ENCODE results near the gene SPAG16.

Gene SPAG16

DNA sequence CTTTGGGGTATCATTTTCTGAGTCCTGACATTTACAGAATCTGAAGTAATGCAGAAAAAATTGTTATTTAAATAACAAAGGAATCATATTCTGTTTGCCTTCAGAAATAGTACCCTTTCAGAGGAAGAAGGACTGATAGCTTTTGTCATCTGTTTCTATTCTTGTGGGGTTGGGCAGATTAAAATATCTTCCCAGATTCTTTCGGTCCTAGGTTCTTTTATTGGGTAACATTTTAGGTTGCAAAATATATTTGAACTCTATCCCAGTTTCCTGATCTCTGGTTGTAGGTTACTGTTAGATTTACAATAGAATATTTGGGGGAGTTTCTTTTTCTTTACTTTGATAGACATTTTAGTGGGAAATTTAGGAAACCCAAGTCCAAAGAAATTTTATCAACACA lies 550.5 kb downstream of the SPAG16 start:
- Histone ChIP-seq H3K4me1 (ENCODE audit: insufficient read depth, low read length) (no peaks in the 10 kb centered on the region), H3K9ac (ENCODE audit: low read depth, low read length) (no peak overlapping the region), H3K9me3 (ENCODE audit: insufficient read depth, low read depth, low read length) (no peaks in the 10 kb centered on the region), H3K27me3 (ENCODE audit: insufficient read depth, low read length) (no peaks in the 10 kb centered on the region), H3K4me3 (ENCODE audit: low read length) (no peak overlapping the region), H3K27ac (ENCODE audit: low read depth, low read length) (no peak overlapping the region), H3K36me3 (ENCODE audit: insufficient read depth, low read length) (no peaks in the 10 kb centered on the region)
- 100% methylated on average over 1 of the region's 1 CpG for WGBS

DNA sequence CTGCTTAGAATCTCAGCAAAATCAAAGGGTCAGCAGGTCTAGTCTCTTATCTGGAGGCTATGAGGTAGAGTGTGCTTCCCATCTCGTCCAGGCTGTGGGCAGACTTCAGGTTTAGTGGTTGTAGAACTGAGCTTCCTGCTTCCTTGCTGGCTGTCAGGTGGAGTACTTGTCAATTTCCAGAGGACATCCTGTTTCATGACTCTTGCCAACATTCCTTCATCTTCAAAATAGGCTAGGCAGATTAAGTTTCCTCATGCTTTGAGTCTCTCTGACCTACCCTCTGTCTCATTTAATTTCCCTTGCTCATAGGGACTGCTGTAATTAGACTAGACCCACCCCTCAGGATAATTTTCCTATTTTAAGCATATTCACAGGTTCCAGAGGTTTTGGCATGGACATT lies 562.6 kb downstream of the SPAG16 start:
- H3K36me3 ChIP-seq (ENCODE audit: insufficient read depth, low read length) = no peaks in the 10 kb centered on the region
- H3K4me1 ChIP-seq (ENCODE audit: insufficient read depth, low read length) = no peaks in the 10 kb centered on the region
- H3K27ac ChIP-seq (ENCODE audit: low read depth, low read length) = no peak overlapping the region
- H3K27me3 ChIP-seq (ENCODE audit: insufficient read depth, low read length) = no peaks in the 10 kb centered on the region
- no peak overlapping the region for H3K4me3 ChIP-seq (ENCODE audit: low read length)
- WGBS = 90% methylated on average over 1 of the region's 1 CpG
- no peaks in the 10 kb centered on the region for H3K9me3 ChIP-seq (ENCODE audit: insufficient read depth, low read depth, low read length)
- no peak overlapping the region for H3K9ac ChIP-seq (ENCODE audit: low read depth, low read length)

DNA sequence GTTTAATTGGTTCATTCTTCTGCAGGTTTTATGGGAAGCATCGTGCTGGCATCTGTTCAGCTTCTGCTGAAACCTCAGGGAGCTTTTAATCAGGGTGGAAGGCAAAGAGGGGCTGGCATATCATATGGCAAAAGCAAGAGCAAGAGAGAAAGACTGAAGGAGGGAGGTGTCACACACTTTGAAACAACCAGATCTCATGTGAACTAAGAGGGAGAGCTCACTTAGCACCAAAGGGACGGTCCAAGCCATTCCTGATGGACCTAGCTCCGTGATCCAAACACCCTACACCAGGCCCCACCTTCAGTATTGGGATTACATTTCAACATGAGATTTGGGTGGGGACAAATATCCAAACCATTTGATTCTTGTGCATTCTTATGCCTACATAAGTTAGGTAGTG lies 563.1 kb downstream of the SPAG16 start:
- Histone ChIP-seq H3K9me3 (ENCODE audit: insufficient read depth, low read depth, low read length) (no peaks in the 10 kb centered on the region), H3K9ac (ENCODE audit: low read depth, low read length) (no peak overlapping the region), H3K27me3 (ENCODE audit: insufficient read depth, low read length) (no peaks in the 10 kb centered on the region), H3K4me3 (ENCODE audit: low read length) (no peak overlapping the region), H3K27ac (ENCODE audit: low read depth, low read length) (no peak overlapping the region), H3K36me3 (ENCODE audit: insufficient read depth, low read length) (no peaks in the 10 kb centered on the region), H3K4me1 (ENCODE audit: insufficient read depth, low read length) (no peaks in the 10 kb centered on the region)
- WGBS = 95% methylated on average over 3 of the region's 3 CpGs

DNA sequence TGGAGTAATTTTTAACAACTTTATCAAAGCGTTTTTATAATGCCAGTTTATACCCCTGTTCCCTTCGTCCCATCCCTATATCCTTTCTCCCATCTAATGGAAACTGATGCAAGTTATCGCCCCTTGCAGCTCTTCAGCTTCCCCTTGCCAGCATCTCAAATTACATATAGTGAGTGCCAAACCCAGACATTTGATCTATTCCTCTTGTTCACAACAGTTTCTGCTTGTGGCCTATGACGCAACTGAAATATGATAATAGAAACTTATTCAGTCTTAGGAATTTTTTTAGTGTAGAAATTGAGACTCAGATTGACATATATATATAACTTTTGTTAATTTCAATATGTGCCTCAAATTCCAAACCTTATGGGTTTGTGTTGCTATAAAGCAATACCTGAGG lies 564.4 kb downstream of the SPAG16 start:
- Histone ChIP-seq H3K27me3 (ENCODE audit: insufficient read depth, low read length) (no peaks in the 10 kb centered on the region), H3K9me3 (ENCODE audit: insufficient read depth, low read depth, low read length) (no peaks in the 10 kb centered on the region), H3K4me1 (ENCODE audit: insufficient read depth, low read length) (no peaks in the 10 kb centered on the region), H3K4me3 (ENCODE audit: low read length) (no peak overlapping the region), H3K36me3 (ENCODE audit: insufficient read depth, low read length) (no peaks in the 10 kb centered on the region), H3K9ac (ENCODE audit: low read depth, low read length) (no peak overlapping the region), H3K27ac (ENCODE audit: low read depth, low read length) (no peak overlapping the region)
- WGBS = 62% methylated on average over 3 of the region's 4 CpGs

DNA sequence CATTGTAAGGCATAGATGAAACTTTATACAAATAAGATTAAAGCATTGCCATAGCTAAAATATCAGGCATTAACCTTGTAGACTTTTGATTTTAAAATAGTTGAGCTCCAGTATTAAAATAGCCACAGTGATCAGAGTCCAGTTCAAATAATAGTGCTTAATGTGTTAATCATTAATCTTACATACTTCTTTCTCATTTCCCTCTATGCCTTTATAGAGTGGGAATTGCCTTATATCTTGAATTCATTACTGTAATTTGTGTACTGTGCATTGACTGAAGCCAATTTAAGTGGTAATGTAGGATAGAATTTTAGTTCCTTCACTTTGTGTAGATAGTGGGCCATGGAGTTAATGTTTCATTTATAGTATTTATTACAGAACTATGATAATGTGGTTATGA lies 577.4 kb downstream of the SPAG16 start:
- Histone ChIP-seq H3K4me1 (ENCODE audit: insufficient read depth, low read length) (no peaks in the 10 kb centered on the region), H3K9me3 (ENCODE audit: insufficient read depth, low read depth, low read length) (peaks cover 4% of the 10 kb centered on the region; the same call in 1 of the 2 replicates), H3K27me3 (ENCODE audit: insufficient read depth, low read length) (no peaks in the 10 kb centered on the region), H3K4me3 (ENCODE audit: low read length) (no peak overlapping the region), H3K9ac (ENCODE audit: low read depth, low read length) (no peak overlapping the region), H3K27ac (ENCODE audit: low read depth, low read length) (no peak overlapping the region), H3K36me3 (ENCODE audit: insufficient read depth, low read length) (no peaks in the 10 kb centered on the region)

DNA sequence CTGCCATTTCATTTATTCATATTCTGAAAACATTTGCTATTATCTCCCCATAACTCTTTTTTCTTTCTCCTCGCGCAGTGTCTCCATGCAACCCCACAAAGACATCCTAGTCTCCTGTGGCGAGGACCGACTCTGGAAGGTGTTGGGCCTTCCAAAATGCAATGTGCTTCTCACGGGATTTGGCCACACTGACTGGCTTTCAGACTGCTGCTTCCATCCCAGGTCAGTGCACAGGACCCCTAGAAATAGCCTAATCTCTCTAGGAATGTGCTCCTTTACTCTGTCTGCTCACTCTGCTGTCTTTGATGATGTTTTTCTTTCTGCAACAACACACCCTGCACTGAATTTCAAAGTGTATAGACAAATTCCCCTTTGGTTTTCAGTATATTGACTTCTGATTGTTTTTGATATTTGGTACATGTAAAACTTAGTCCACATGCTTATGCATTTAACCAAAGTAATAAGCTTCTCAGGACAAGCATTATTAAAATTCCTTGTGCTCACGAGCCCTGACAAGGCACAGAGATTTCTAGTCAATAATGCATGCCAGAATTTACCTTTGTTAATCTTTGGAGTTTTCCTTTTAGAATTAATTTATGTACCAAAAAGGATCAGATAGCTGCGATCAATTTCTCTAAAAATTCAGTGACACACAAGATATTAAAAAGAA lies 578.3 kb downstream of the SPAG16 start:
- Histone ChIP-seq H3K4me3 (ENCODE audit: low read length) (no peak overlapping the region), H3K36me3 (ENCODE audit: insufficient read depth, low read length) (no peaks in the 10 kb centered on the region), H3K27ac (ENCODE audit: low read depth, low read length) (no peak overlapping the region), H3K9ac (ENCODE audit: low read depth, low read length) (no peak overlapping the region), H3K9me3 (ENCODE audit: insufficient read depth, low read depth, low read length) (peaks cover 4% of the 10 kb centered on the region; the same call in 1 of the 2 replicates), H3K4me1 (ENCODE audit: insufficient read depth, low read length) (no peaks in the 10 kb centered on the region), H3K27me3 (ENCODE audit: insufficient read depth, low read length) (no peaks in the 10 kb centered on the region)
- 94% methylated on average over 7 of the region's 7 CpGs for WGBS

DNA sequence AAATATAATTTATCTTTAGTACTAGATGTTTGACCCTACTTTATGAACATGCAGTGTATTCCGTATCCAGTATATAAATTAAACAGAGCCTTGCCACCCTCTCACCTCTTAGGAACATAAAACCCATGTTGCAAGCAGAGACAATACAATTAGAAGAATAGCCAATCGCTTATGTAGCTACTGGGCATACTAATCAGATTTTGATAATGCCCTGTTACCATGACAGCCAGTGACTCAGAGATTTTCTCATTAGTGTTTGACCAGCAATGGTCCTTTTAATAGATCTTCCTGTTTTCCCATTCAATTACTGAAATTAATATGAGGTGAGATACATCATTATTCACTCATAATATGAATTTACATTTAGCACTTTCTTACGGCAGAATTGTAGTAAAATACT lies 579.3 kb downstream of the SPAG16 start:
- no peak overlapping the region for H3K27ac ChIP-seq (ENCODE audit: low read depth, low read length)
- no peaks in the 10 kb centered on the region for H3K36me3 ChIP-seq (ENCODE audit: insufficient read depth, low read length)
- no peak overlapping the region for H3K9ac ChIP-seq (ENCODE audit: low read depth, low read length)
- H3K27me3 ChIP-seq (ENCODE audit: insufficient read depth, low read length) = no peaks in the 10 kb centered on the region
- H3K4me3 ChIP-seq (ENCODE audit: low read length) = no peak overlapping the region
- WGBS = over 99% methylated on average over 2 of the region's 3 CpGs
- peaks cover 4% of the 10 kb centered on the region; the same call in 1 of the 2 replicates for H3K9me3 ChIP-seq (ENCODE audit: insufficient read depth, low read depth, low read length)
- H3K4me1 ChIP-seq (ENCODE audit: insufficient read depth, low read length) = no peaks in the 10 kb centered on the region

DNA sequence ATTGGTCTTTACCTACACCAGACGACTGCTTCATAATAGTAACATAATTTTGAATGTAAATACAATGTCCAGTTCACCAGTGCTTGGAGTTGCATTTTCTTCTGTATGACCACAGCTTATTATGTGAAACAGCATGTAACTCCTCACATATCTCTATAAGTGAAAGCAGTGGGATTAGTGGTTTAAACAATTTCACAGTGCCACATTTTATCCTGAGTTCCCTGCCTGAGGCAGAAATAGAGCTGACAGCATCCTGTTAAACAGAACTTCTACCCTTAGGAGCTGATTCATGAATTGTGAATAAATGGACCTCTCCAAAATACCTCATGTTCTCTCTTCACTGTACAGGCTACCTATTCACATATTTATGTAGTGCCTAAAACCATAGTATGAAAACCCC lies 584.3 kb downstream of the SPAG16 start:
- Histone ChIP-seq H3K36me3 (ENCODE audit: insufficient read depth, low read length) (no peaks in the 10 kb centered on the region), H3K27ac (ENCODE audit: low read depth, low read length) (no peak overlapping the region), H3K9me3 (ENCODE audit: insufficient read depth, low read depth, low read length) (peaks cover 4% of the 10 kb centered on the region; the same call in 1 of the 2 replicates), H3K27me3 (ENCODE audit: insufficient read depth, low read length) (no peaks in the 10 kb centered on the region), H3K4me3 (ENCODE audit: low read length) (no peak overlapping the region), H3K4me1 (ENCODE audit: insufficient read depth, low read length) (no peaks in the 10 kb centered on the region), H3K9ac (ENCODE audit: low read depth, low read length) (no peak overlapping the region)
- no CpG with 5 or more reads among the region's 1 CpG for WGBS

DNA sequence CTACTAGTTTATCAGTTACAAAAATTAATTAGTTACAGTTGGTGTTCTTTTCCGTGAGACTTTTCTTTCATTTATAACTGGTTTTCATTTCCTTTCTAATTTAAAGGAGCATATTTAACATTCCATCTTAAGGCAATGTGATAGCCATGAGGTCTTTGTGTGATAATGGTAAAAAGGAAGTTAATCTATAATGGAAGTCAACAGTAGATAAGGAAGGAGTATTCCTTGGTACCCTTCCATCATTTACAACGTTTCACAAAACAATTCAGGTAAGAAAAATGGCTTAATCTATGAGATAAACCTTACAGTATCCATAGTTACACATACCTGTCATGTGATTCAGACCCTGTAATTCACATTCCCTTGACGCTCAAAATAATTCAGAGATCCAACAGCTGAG lies 601.2 kb downstream of the SPAG16 start:
- Histone ChIP-seq H3K27me3 (ENCODE audit: insufficient read depth, low read length) (no peaks in the 10 kb centered on the region), H3K36me3 (ENCODE audit: insufficient read depth, low read length) (no peaks in the 10 kb centered on the region), H3K9ac (ENCODE audit: low read depth, low read length) (no peak overlapping the region), H3K4me1 (ENCODE audit: insufficient read depth, low read length) (no peaks in the 10 kb centered on the region), H3K9me3 (ENCODE audit: insufficient read depth, low read depth, low read length) (no peaks in the 10 kb centered on the region), H3K4me3 (ENCODE audit: low read length) (no peak overlapping the region), H3K27ac (ENCODE audit: low read depth, low read length) (no peak overlapping the region)
- WGBS = 96% methylated on average over 2 of the region's 3 CpGs

DNA sequence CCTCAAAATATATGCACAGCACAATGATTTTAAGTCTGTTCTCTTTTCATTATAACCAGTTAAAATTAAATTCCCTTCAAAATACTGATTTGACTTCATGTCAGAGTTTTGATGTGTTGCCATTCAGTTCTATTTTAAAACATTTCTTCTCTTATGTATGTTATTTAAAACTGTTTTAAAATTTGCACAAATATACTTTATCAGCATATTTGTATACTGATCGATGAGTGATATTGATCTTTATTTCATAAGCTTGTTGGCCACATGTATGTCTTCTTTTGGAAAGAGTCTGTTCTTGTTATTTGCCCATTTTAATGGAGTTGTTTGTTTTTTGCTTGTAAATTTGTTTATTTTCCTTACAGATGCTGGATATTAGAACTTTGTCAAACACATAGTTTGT lies 630.2 kb downstream of the SPAG16 start:
- Histone ChIP-seq H3K27ac (ENCODE audit: low read depth, low read length) (no peak overlapping the region), H3K4me1 (ENCODE audit: insufficient read depth, low read length) (no peaks in the 10 kb centered on the region)
- 0% methylated on average over 1 of the region's 1 CpG for WGBS

DNA sequence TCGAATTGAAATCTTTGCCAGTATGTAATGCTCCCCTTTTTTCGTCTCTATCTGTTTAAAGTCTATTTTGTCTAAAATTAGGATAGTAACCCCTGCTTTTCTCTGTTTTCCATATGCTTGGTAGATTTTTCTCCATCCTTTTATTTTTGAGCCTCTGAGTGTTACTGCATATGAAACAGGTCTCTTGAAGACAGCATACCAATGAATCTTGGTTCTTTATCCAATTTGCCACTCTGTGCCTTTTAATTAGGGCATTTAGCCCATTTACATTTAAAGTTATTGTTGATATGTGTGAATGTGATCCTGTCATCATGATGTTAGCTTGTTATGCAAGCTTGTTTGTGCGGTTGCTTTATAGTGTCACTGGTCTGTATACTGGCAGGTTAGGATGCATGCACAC lies 635.8 kb downstream of the SPAG16 start:
- H3K4me3 ChIP-seq (ENCODE audit: low read length) = no peak overlapping the region
- H3K9ac ChIP-seq (ENCODE audit: low read depth, low read length) = no peak overlapping the region
- no peak overlapping the region for H3K27ac ChIP-seq (ENCODE audit: low read depth, low read length)
- no peaks in the 10 kb centered on the region for H3K36me3 ChIP-seq (ENCODE audit: insufficient read depth, low read length)
- H3K9me3 ChIP-seq (ENCODE audit: insufficient read depth, low read depth, low read length) = peaks cover 19% of the 10 kb centered on the region
- 77% methylated on average over 2 of the region's 3 CpGs for WGBS
- no peaks in the 10 kb centered on the region for H3K27me3 ChIP-seq (ENCODE audit: insufficient read depth, low read length)
- no peaks in the 10 kb centered on the region for H3K4me1 ChIP-seq (ENCODE audit: insufficient read depth, low read length)

More for the DNA sequence above, 630.2 kb downstream of the SPAG16 start:
- 0 out of 2 replicates have a peak, but pooled peaks cover 4% of the 10 kb centered on the region for H3K9me3 ChIP-seq (ENCODE audit: insufficient read depth, low read depth, low read length)
- no peak overlapping the region for H3K4me3 ChIP-seq (ENCODE audit: low read length)
- H3K36me3 ChIP-seq (ENCODE audit: insufficient read depth, low read length) = no peaks in the 10 kb centered on the region
- no peaks in the 10 kb centered on the region for H3K27me3 ChIP-seq (ENCODE audit: insufficient read depth, low read length)
- no peak overlapping the region for H3K9ac ChIP-seq (ENCODE audit: low read depth, low read length)

DNA sequence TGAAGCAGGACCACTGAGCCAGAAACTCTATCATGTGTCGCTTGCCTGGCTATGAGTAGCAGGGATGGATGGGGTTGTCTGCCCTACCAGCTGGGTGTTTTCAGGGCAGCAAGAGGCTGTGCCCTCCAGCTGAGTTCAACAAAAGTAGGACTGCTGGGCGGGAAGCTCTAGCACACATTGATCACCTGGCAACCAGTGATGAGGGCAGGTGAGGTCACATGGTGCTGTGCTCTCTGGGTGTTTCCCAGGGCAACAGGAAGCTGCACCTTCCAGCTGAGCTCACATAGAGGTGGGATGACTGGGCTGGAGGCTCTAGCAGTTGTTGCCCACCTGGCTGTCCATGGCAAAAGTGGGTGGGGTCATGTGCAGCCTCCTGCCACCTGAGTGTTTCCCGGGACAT lies 639.3 kb downstream of the SPAG16 start:
- 92% methylated on average over 3 of the region's 3 CpGs for WGBS
- Histone ChIP-seq H3K9ac (ENCODE audit: low read depth, low read length) (no peak overlapping the region), H3K9me3 (ENCODE audit: insufficient read depth, low read depth, low read length) (peaks cover 19% of the 10 kb centered on the region), H3K27me3 (ENCODE audit: insufficient read depth, low read length) (no peaks in the 10 kb centered on the region), H3K4me3 (ENCODE audit: low read length) (no peak overlapping the region), H3K4me1 (ENCODE audit: insufficient read depth, low read length) (no peaks in the 10 kb centered on the region), H3K27ac (ENCODE audit: low read depth, low read length) (no peak overlapping the region), H3K36me3 (ENCODE audit: insufficient read depth, low read length) (no peaks in the 10 kb centered on the region)
